HFF-Myc (cell line): ENCODE results near the gene PHLDA1.
"Not testable (repeated sequence)": the region's sequence is repeated elsewhere in the genome, so short reads cannot be mapped to it uniquely, and the experiment has no call there.

Experiments used
- DNase-seq: peaks from one replicate; pipeline ENCODE4 v3.0.0-alpha.2; 2011; ENCODE audit warnings: low read depth; ENCODE audit errors: extremely low read depth
- H3K4me3 ChIP-seq: replicated peaks from 2 replicates; pipeline ENCODE4 v1.5.1; 2011; ENCODE audit warnings: low read depth, mild to moderate bottlenecking, control low read depth, low read length
- TF ChIP-seq, protein P1 (sequence below): IDR thresholded peaks from 2 replicates; pipeline ENCODE4 v1.5.1; 2012; ENCODE audit warnings: mild to moderate bottlenecking, low read depth, low read length, control low read depth; ENCODE audit errors: missing control alignments

Gene PHLDA1

DNA sequence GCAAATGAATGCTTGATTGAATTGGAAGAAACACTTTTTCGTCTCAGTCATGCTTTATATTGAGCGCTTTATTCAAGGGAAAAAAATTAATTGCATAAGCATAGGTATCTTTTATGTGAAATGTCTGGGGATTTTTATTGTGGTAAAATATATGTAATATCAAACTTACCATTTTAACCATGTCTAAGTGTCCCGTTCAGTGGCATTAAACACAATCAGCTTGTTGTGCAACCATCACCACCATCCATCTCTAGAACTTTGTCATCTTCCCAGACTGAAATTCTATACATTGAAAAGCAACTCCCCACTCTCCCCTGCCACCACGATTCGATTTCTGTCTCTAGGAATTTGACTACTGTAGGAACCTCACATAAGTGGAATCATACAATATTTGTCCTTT, 39.8 kb downstream of the PHLDA1 start:
- TF ChIP-seq, protein P1, sequence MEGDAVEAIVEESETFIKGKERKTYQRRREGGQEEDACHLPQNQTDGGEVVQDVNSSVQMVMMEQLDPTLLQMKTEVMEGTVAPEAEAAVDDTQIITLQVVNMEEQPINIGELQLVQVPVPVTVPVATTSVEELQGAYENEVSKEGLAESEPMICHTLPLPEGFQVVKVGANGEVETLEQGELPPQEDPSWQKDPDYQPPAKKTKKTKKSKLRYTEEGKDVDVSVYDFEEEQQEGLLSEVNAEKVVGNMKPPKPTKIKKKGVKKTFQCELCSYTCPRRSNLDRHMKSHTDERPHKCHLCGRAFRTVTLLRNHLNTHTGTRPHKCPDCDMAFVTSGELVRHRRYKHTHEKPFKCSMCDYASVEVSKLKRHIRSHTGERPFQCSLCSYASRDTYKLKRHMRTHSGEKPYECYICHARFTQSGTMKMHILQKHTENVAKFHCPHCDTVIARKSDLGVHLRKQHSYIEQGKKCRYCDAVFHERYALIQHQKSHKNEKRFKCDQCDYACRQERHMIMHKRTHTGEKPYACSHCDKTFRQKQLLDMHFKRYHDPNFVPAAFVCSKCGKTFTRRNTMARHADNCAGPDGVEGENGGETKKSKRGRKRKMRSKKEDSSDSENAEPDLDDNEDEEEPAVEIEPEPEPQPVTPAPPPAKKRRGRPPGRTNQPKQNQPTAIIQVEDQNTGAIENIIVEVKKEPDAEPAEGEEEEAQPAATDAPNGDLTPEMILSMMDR: no peak
- no peak overlapping the region for H3K4me3 ChIP-seq
- DNase-seq: no peak

DNA sequence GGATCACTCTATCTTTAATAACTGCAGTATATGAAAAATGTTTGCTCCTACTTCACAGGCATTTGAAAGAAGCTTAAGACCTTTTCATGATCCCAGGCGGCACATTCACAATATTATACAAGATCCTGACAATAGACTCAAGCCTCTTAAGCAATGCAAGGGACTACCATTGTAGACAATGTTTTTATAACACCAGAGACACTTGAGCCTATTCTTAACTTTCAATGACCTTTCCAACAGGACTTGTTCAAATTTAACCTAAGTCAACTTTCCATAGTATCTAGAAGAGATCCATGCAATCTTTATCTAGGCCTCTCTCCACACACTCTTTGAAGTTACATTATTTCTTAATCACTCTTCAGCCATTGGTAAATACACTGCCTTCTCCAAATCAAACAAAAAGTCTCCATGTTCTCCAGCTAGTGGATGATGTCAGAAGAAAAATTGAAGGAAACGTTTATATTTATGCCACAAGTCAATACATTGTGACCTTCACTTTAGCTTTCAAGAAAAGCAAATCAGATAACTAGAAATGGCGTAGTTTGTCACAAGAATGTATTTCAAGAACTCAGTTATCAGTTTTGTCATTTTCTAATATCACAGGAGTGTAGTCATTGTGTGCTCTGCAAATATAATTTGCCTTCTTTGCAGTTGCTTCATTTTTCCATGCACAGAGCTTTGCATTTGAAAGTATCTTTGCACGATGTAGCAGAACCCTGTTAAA, 41.2 kb downstream of the PHLDA1 start:
- H3K4me3 ChIP-seq: no peak overlapping the region
- no peak for DNase-seq

DNA sequence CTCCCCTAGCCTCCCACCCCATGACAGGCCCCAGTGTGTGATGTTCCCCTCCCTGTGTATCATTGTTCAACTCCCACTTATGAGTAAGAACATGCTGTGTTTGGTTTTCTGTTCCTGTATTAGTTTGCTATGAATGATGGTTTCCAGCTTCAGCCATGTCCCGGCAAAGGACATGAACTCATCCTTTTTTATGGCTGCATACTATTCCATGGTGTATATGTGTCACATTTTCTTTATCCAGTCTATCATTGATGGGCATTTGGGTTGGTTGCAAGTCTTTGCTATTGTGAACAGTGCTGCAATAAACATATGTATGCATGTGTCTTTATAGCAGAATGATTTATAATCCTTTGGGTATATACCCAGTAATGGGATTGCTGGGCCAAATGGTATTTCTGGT, 43.9 kb downstream of the PHLDA1 start:
- DNase-seq, H3K4me3 ChIP-seq: not testable (repeated sequence)

More for the DNA sequence above, 41.2 kb downstream of the PHLDA1 start:
- TF ChIP-seq, protein P1: no peak

DNA sequence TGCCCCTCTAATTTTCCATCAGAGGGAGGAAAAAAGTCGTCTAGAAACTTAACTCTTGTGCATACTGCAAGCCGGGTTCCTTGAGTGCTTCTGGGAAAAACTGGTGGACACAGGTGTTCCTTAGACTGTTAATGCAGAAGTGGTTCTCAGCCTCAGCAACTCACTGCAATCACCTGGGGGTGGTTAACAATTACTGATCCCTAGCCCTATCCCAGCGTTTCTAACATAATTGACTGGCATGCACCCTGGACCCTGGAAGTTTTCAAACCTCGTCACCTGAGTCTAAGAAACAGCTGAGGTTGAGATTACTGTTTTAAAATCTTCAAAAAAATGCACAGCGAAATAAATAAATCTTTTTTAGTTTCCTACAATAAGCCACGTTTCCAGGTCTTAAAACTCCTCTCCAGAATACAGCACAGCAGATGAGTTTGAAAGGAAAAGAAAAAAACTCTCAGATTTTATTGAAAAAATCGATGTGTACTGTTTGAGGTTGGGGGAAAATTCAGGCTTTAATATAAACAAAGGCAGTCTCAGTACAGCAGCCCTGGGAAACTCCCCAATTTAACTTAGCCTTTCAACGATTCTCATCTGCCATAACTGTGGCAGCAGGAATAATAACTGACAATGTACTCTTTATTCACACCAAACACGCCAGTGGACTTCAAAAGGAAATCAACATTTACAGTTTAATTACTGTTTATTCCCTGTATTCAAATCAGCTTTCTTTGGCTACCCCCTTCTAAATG, 45.4 kb downstream of the PHLDA1 start:
- no peak overlapping the region for H3K4me3 ChIP-seq
- TF ChIP-seq, protein P1: no peak
- DNase-seq: no peak

DNA sequence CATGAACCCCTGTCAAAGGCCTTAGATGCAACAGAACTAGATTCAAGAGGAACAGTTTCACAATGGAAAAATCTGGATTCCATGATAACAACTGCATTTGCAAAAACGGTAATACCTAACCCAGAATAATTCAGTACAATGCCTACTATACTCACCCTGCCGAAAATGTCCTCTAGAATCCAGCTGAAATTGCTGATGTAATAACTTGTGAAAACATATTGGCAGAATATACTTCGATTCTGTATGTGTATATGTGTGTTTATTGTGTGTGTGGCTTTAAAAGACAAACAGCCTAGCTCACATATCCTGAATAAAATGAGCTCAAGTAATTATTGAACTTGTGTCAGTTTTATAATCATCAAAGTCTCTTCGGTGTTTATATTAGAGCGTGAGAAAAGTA, 46.0 kb downstream of the PHLDA1 start:
- TF ChIP-seq, protein P1: no peak
- DNase-seq: no peak
- H3K4me3 ChIP-seq: no peak overlapping the region

DNA sequence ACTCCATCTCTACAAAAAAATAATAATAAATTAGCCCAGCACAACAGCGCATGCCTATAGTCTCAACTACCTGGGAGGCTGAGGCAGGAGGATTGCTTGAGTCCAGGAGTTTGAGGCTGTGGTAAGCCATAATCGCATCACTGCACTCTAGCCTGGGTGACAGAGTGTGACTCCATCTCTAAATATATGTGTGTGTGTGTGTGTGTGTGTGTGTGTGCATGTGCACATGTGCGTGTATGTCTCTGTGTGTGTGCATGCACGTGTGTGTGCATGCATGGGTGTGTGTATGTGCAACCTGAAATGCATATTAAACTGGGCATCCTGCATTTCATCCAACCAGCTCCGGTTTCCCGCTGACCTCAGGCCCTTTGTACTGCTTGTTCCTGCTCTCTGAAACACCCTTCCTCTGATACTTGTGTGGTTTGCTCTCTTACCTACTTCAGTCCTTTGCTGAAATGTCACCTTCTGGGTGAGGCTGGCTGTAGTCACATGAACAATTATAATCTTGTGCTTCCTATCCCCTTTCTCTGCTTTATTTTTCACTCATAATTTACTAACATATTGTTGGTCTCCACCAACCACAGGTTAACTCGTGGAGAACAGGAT, 46.9 kb downstream of the PHLDA1 start:
- DNase-seq: no peak
- no peak overlapping the region for H3K4me3 ChIP-seq
- TF ChIP-seq, protein P1: no peak

DNA sequence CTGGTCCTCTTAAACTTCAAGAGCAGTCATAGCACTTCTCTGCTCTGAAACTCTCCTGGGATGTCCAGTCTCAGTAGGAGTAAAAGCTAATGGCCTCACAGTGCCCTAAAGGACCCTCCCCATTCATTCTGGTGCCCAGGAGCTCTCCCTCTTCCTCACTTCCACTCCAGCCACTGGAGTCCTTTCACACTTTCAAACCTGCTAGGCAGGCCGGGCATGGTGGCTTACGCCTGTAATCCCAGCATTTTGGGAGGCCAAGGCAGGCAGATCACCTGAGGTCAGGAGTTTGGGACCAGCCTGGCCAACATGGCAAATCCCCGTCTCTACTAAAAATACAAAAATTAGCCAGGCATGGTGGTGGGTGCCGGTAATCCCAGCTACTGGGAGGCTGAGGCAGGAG, 47.7 kb downstream of the PHLDA1 start:
- DNase-seq, H3K4me3 ChIP-seq: not testable (repeated sequence)
